ENCODE data around the gene TBXAS1.

Gene TBXAS1

DNA sequence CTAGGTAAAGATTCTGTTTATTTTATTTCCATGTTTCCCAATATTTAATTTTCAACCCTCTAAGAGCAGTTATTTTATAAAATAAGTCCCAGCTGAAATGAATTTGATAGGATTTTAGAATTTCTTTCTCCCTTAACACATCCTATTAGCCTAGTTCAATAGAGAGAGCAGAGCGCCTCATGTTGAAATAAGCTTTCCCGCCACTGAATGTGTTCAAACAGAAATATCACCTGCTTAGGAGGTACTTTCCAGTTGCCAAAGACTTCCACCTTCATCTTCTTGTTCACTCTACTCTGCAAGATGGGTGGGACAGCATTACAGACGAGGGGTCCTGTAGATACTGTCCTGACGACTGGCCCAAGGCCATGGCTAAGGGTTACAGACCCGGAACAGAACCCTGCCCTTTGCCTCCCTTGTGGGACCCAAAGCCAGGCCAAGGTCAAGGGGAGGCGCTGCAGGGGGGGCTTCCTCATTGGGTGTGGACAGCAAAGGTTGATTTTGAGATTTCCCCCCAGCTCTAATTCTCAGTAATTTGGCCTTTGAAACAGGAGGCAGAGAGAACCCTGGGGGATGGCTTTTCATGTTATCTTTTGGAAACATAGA, 171.7 kb downstream of the TBXAS1 start:
- TF ChIP-seq, protein P1, sequence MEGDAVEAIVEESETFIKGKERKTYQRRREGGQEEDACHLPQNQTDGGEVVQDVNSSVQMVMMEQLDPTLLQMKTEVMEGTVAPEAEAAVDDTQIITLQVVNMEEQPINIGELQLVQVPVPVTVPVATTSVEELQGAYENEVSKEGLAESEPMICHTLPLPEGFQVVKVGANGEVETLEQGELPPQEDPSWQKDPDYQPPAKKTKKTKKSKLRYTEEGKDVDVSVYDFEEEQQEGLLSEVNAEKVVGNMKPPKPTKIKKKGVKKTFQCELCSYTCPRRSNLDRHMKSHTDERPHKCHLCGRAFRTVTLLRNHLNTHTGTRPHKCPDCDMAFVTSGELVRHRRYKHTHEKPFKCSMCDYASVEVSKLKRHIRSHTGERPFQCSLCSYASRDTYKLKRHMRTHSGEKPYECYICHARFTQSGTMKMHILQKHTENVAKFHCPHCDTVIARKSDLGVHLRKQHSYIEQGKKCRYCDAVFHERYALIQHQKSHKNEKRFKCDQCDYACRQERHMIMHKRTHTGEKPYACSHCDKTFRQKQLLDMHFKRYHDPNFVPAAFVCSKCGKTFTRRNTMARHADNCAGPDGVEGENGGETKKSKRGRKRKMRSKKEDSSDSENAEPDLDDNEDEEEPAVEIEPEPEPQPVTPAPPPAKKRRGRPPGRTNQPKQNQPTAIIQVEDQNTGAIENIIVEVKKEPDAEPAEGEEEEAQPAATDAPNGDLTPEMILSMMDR (IDR thresholded peaks at IDR 0.05; ENCODE audit: control insufficient read depth, extremely low read depth, insufficient read depth), result no peak

DNA sequence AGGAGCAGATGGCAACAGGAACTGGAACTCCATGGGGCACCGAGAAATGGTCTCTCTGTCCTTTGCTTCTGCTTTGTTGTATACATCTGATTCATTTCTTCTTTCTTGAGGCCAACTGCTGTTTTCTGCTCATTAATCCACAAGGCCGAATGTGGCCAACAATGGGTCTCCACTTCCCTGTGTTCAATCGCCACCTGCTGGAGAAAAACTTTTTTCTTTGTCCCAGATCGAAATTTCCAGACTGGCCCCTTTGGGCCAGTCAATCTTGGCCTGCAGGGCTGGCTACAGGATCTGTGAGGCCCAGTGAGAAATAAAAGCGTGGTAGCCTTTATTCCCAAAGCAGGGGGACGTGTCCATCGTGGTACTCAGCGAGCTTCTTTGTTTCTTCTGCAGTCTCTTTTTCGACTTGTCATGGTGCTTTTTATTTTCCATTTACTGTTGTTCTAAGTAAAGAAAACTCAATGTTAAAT, 174.9 kb downstream of the TBXAS1 start:
- TF ChIP-seq, protein P1 (IDR thresholded peaks at IDR 0.05; ENCODE audit: control insufficient read depth, extremely low read depth, insufficient read depth), result peak; percentile 55
- no peak for DNase-seq (ENCODE audit: low read depth)
- no peak overlapping the region for H3K4me3 ChIP-seq (ENCODE audit: low read depth, low read length)

More for the DNA sequence above, 171.7 kb downstream of the TBXAS1 start:
- DNase-seq (ENCODE audit: low read depth), result no peak
- H3K4me3 ChIP-seq (ENCODE audit: low read depth, low read length), result no peak overlapping the region

DNA sequence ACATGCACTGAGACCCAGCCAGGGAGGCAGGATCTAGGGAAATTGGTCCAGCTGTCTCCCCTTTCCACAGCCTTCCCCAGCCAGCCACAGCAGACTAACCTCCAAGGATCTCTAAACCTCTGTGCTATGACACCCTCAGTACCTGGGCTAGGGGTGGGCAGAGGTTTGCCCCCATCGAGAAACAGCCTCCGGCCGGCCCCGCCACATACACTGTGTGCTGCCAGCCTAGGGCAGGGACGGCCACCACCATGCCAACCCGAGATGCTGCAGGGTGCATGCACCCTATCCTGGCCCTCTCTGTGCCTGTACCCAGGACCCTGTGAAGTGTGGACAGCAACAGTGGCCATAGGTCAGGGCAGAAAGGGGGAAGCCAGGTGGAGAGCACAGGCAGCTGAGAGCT, 175.6 kb downstream of the TBXAS1 start:
- TF ChIP-seq, protein P1 (IDR thresholded peaks at IDR 0.05; ENCODE audit: control insufficient read depth, extremely low read depth, insufficient read depth), result no peak

DNA sequence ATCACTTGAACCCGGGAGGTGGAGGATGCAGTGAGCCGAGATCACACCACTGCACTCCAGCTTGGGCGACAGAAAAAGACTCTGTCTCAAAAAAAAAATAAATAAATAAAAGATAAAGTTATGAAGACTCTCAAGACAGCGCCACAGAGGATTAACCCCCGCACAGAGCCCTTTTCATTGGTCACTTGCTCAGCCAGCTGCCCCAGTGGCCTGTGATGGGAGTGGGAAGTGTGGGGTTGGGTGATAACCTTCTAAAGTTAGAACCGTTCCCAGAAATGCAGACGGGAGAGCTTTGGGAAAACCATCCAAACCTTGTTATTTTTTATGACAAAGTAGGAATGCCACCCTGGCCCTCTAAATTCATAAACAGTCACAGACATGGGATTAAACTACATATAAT, 176.3 kb downstream of the TBXAS1 start:
- no peak for DNase-seq (ENCODE audit: low read depth)
- no peak overlapping the region for H3K4me3 ChIP-seq (ENCODE audit: low read depth, low read length)
- TF ChIP-seq, protein P1 (IDR thresholded peaks at IDR 0.05; ENCODE audit: control insufficient read depth, extremely low read depth, insufficient read depth), result no peak

More for the DNA sequence above, 175.6 kb downstream of the TBXAS1 start:
- no peak overlapping the region for H3K4me3 ChIP-seq (ENCODE audit: low read depth, low read length)
- no peak for DNase-seq (ENCODE audit: low read depth)

DNA sequence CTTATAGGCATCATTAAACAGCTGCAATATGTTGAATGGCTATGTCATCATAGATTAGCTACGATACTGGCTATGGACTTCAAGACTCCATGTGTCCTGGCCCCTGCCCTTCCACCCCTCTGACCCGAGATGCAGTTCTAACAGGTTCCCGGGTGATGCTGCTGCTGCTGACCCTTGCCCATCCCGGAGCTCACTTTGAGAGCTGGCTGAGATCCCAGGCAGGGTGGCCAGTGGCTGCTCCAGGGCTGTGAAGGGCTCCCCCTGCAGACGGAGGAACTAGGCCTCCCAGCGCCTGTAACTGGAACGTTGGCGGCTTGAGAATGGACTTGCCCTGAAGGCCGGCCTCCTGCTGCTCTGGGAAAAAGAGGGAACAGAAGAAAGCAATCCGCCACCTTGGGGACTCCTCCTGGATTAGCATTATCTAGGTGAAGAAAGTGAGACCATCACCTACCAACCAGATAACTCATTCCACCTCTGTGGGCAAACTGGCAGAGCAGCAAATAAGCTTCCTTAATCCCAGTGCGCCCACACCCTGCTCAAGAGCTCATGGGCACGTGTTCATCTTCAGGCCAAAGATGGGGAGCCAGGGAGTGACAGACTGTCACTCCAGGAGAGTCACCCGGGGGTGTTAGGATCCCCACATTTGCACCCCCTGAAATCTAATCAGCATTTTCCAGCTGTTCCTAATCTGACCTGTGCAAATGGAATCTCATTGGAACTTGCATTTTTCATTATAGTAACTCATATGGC, 176.9 kb downstream of the TBXAS1 start:
- TF ChIP-seq, protein P1 (IDR thresholded peaks at IDR 0.05; ENCODE audit: control insufficient read depth, extremely low read depth, insufficient read depth), result no peak
- H3K4me3 ChIP-seq (ENCODE audit: low read depth, low read length), result no peak overlapping the region
- DNase-seq (ENCODE audit: low read depth), result no peak

DNA sequence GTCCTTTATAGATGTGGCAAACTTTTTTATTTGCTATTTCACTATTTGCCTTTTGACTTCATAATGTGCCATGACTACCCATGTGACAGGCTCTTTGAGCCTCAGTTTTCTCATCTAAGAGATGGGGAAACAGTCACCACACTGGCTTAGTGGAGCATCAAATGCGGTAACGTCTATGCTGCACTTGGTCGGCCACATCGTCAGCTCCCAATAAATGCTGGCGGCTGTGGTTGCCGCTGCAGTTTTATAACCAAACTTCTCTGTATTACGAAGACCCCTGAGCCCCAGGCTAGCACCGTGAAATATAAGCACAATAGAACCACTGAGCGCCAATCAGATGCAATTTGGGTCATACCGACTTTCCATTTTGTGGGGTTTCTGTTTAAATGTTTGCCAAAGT, 177.5 kb downstream of the TBXAS1 start:
- H3K4me3 ChIP-seq (ENCODE audit: low read depth, low read length), result no peak overlapping the region
- TF ChIP-seq, protein P1 (IDR thresholded peaks at IDR 0.05; ENCODE audit: control insufficient read depth, extremely low read depth, insufficient read depth), result no peak
- DNase-seq (ENCODE audit: low read depth), result no peak

All from LNCaP clone FGC (cell line).